K562 (cell line): Measurements from ENCODE around the gene GCNT3. TPM values are rescaled to one million over a fixed set of nuclear protein-coding genes. Genes with fewer than 3 reads are reported as not detected.

Source experiments
- CC2D1A ChIP-seq: fragments of 450-650 bp; IDR thresholded peaks from 2 replicates; pipeline ENCODE4 v1.6.1; 2017; ENCODE audit warnings: mild to moderate bottlenecking
- CHAMP1 ChIP-seq: fragments of 450-650 bp; IDR thresholded peaks from 2 replicates; pipeline ENCODE4 v1.6.1; 2016; ENCODE audit warnings: mild to moderate bottlenecking
- FUS ChIP-seq: fragments of 200-400 bp; formaldehyde crosslinking; optimal IDR thresholded peaks from 2 replicates; pipeline ENCODE3; 2017; ENCODE audit warnings: low read depth, low read length
- GABPA ChIP-seq: fragments of 200-800 bp; sonication (Bioruptor generic); conservative IDR thresholded peaks from 2 replicates; pipeline ENCODE4 v1.6.1; 2016; ENCODE audit warnings: low read depth, missing genetic modification characterization, missing compliant biosample characterization
- NR2C2 ChIP-seq, 2 experiments: fragments of 200-800 bp in 1 of 2; sonication (Bioruptor generic) in 1 of 2; sonication (generic) in 1 of 2; formaldehyde crosslinking in 1 of 2; IDR thresholded peaks; 2 replicates each; pipeline versions ENCODE4 v1.6.1 to v1.8.0; 2016 to 2022; ENCODE audit warnings: mild to moderate bottlenecking in 1 of 2, missing compliant biosample characterization in 1 of 2, missing genetic modification characterization in 1 of 2, missing genetic modification reagents in 1 of 2
- PML ChIP-seq: IDR thresholded peaks from 2 replicates; pipeline ENCODE4 v1.6.1; 2012; ENCODE audit warnings: low read length, inconsistent platforms
- POLR2AphosphoS2 ChIP-seq: IDR thresholded peaks from 2 replicates; pipeline ENCODE4 v1.6.1; 2012; ENCODE audit warnings: low read length, improper control_type of control experiment
- POLR2B ChIP-seq: fragments of 450-650 bp; IDR thresholded peaks from 2 replicates; pipeline ENCODE4 v1.6.1; 2018; ENCODE audit warnings: low read depth; ENCODE audit not compliant: partially characterized antibody
- RBM25 ChIP-seq: fragments of 200-400 bp; formaldehyde crosslinking; IDR thresholded peaks from 2 replicates; pipeline ENCODE4 v1.6.1; 2018; ENCODE audit warnings: low read length, low read depth, moderate library complexity; ENCODE audit not compliant: severe bottlenecking
- SUPT5H ChIP-seq: fragments of 450-650 bp; IDR thresholded peaks from 2 replicates; pipeline ENCODE4 v1.6.1; 2016
- TRIM24 ChIP-seq, 2 experiments: fragments of 450-650 bp; IDR thresholded peaks; 2 replicates each; pipeline ENCODE4 v1.6.1; 2016
- ZBTB33 ChIP-seq: sonication (generic); formaldehyde crosslinking; IDR thresholded peaks from 2 replicates; pipeline ENCODE4 v1.8.1; 2023; ENCODE audit warnings: mild to moderate bottlenecking, missing genetic modification reagents
- ZMIZ1 ChIP-seq, 2 experiments: fragments of 150-350 bp in 1 of 2; IDR thresholded peaks; 2 replicates each; pipeline ENCODE4 v1.6.1; 2012 to 2016; ENCODE audit warnings: low read depth in 2 of 2, low read length in 2 of 2, mild to moderate bottlenecking in 1 of 2, moderate library complexity in 1 of 2
- ZNF444 ChIP-seq: fragments of 250-450 bp; sonication (Bioruptor Pico); IDR thresholded peaks from 2 replicates; pipeline ENCODE4 v1.4.0; 2020; ENCODE audit warnings: mild to moderate bottlenecking, moderate library complexity
- ZNF551 ChIP-seq: fragments of 250-450 bp; sonication (Bioruptor Pico); IDR thresholded peaks from 2 replicates; pipeline ENCODE4 v1.5.0; 2021; ENCODE audit warnings: mild to moderate bottlenecking, moderate library complexity
- ZNF764 ChIP-seq: fragments of 250-450 bp; sonication (Bioruptor Pico); IDR thresholded peaks from 2 replicates; pipeline ENCODE4 v1.4.0; 2020; ENCODE audit warnings: low read depth, mild to moderate bottlenecking, moderate library complexity
- polyA plus RNA-seq, 8 experiments: library from polyadenylated mRNA; depleted of rRNA in 4 of 8; stranded (reverse) in 5 of 8; unstranded in 3 of 8; fragments of >200 nt; fragmentation: Nextera tagmentation in 2 of 8; fragmentation: Illumina TruSeq in 1 of 8; extraction: Ambion mirVana in 2 of 8; extraction: Trizol in 1 of 8; gene quantifications; 2 replicates each; pipeline versions ENCODE4 v1.2.1 to v1.2.3, GENCODE V29; 2011 to 2014; ENCODE audit warnings: inconsistent platforms in 1 of 8, missing spikeins in 1 of 8
- total RNA-seq, 7 experiments: library from RNA; depleted of rRNA in 6 of 7; stranded (reverse); fragments of >200 nt in 6 of 7; fragmentation: Illumina TruSeq in 2 of 7; extraction: Trizol in 2 of 7; gene quantifications; 2 replicates each; pipeline versions ENCODE4 v1.2.1 to v1.2.3, GENCODE V29; 2011 to 2021; ENCODE audit warnings: low replicate concordance in 1 of 7

GCNT3 gene
- total and polyA plus RNA-seq, 9 of the 15 experiments (the other 6 are each of a cell fraction or from before 2014, with no cell fraction given), result 0.07 to 0.35 (median 0.11) TPM; not detected in 4

GRCh38 chr15:59657635-59658125 lies 46.1 kb downstream of the GCNT3 start (continued):
- no peak for TF ChIP-seq ZNF764 (CRISPR knock-in tag)
- peak; percentile 90 for TF ChIP-seq ZBTB33 (CRISPR knock-in tag)
- TF ChIP-seq GABPA (tag), result peak; percentile 57
- 0 out of 2 replicates have a peak, but pooled peaks have one; percentile 20 for TF ChIP-seq SUPT5H
- TF ChIP-seq ZMIZ1 (IDR thresholded peaks at IDR 0.05; ENCODE audit: low read depth in 2 of 2, low read length in 2 of 2), result 0 out of 4 replicates have a peak, but pooled peaks of 1 of the 2 experiments have one; percentile 7
- peak in 1 of 2 experiments; percentile 54; a peak in 1 of 4 replicates for TF ChIP-seq TRIM24 (IDR thresholded peaks at IDR 0.05)
- peak; percentile 7 for TF ChIP-seq POLR2B
- TF ChIP-seq ZNF551 (CRISPR knock-in tag), result no peak
- peak; percentile 8; the same call in 1 of the 2 replicates for TF ChIP-seq POLR2AphosphoS2
- TF ChIP-seq PML, result no peak
- peak; percentile 2 for TF ChIP-seq RBM25
- no peak for TF ChIP-seq ZNF444
- no peak for TF ChIP-seq NR2C2 (CRISPR knock-in tag; IDR thresholded peaks at IDR 0.05)
- TF ChIP-seq NR2C2 (tag; IDR thresholded peaks at IDR 0.05), result peak; percentile 90
- peak; percentile 21; the same call in 1 of the 2 replicates for TF ChIP-seq CHAMP1
- peak; percentile 20; the same call in 1 of the 2 replicates for TF ChIP-seq CC2D1A
- TF ChIP-seq FUS, result no peak
